K562 (cell line): ENCODE data around the gene EVI2B.

ENCODE experiments used
- NFIX ChIP-seq: fragments of 250-450 bp; sonication (Bioruptor Pico); IDR thresholded peaks from 2 replicates; pipeline ENCODE4 v1.4.0; 2020; ENCODE audit warnings: low read depth, mild to moderate bottlenecking, moderate library complexity
- SNRNP70 ChIP-seq: fragments of 200-400 bp; formaldehyde crosslinking; optimal IDR thresholded peaks from 2 replicates; pipeline ENCODE3; 2017; ENCODE audit warnings: low read depth, low read length
- ZNF12 ChIP-seq: sonication (generic); formaldehyde crosslinking; IDR thresholded peaks from 2 replicates; pipeline ENCODE4 v1.4.0; 2020; ENCODE audit warnings: mild to moderate bottlenecking, missing genetic modification reagents
- ZNF584 ChIP-seq: fragments of 200-800 bp; sonication (Bioruptor generic); IDR thresholded peaks from 2 replicates; pipeline ENCODE4 v1.6.1; 2016; ENCODE audit warnings: low read depth, mild to moderate bottlenecking, missing genetic modification characterization, missing compliant biosample characterization
- ZNF717 ChIP-seq: fragments of 250-450 bp; sonication (Bioruptor Pico); IDR thresholded peaks from 2 replicates; pipeline ENCODE4 v1.5.0; 2021

GRCh38 chr17:31318851-31319661 lies 5.2 kb upstream of the EVI2B start:
- TF ChIP-seq ZNF717 (CRISPR knock-in tag) (no peak), SNRNP70 (no peak), ZNF12 (CRISPR knock-in tag) (no peak), ZNF584 (CRISPR knock-in tag) (no peak), NFIX (CRISPR knock-in tag) (no peak)
